PC-9 (cell line): ENCODE data around the gene COLEC11.

Source experiments
- EZH2 ChIP-seq: fragments of 200-600 bp; sonication (generic); IDR thresholded peaks from 2 replicates; pipeline ENCODE4 v1.8.0; 2017; ENCODE audit warnings: antibody characterized with exemption, low read depth
- TF ChIP-seq, protein P1 (sequence below): fragments of 200-600 bp; sonication (generic); conservative IDR thresholded peaks from 2 replicates; pipeline ENCODE4 v1.6.1; 2017; ENCODE audit warnings: mixed run types, antibody characterized with exemption, mild to moderate bottlenecking, moderate library complexity

DNA sequence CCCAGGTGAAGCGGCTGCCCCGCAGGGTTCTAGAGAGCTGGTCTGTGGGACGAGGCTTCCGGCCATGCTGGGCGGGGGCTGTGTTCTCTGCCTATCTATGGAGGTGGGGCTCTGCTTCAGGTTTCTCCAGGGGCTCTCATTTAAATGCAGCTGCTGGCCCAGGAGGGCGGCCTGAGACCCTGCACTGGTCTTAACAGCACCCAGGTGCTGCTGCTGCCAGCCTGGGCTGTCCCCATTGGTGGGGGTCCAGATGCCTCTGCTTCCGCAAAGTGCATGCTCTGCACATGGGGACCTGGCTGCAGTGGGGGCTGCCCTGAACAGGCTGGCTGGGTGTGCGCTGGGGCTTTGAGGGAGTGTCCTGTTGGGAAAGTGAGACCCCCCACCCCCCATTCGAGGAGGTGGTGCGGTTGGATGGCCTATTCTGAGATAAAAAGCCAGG is 33.3 kb downstream of the COLEC11 start:
- TF ChIP-seq, protein P1, sequence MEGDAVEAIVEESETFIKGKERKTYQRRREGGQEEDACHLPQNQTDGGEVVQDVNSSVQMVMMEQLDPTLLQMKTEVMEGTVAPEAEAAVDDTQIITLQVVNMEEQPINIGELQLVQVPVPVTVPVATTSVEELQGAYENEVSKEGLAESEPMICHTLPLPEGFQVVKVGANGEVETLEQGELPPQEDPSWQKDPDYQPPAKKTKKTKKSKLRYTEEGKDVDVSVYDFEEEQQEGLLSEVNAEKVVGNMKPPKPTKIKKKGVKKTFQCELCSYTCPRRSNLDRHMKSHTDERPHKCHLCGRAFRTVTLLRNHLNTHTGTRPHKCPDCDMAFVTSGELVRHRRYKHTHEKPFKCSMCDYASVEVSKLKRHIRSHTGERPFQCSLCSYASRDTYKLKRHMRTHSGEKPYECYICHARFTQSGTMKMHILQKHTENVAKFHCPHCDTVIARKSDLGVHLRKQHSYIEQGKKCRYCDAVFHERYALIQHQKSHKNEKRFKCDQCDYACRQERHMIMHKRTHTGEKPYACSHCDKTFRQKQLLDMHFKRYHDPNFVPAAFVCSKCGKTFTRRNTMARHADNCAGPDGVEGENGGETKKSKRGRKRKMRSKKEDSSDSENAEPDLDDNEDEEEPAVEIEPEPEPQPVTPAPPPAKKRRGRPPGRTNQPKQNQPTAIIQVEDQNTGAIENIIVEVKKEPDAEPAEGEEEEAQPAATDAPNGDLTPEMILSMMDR, result no peak
- no peak for TF ChIP-seq EZH2
